OCI-M1 (cell line): Measurements from ENCODE around the gene STX1B.

Experiments
- DNase-seq: peaks from one replicate; lab custom pipeline; 2025; lab: John Stamatoyannopoulos, UW

STX1B gene

GRCh38 chr16:30979170-30980022 lies 31.0 kb downstream of the STX1B start:
- DNase-seq, result no peak

DNA sequence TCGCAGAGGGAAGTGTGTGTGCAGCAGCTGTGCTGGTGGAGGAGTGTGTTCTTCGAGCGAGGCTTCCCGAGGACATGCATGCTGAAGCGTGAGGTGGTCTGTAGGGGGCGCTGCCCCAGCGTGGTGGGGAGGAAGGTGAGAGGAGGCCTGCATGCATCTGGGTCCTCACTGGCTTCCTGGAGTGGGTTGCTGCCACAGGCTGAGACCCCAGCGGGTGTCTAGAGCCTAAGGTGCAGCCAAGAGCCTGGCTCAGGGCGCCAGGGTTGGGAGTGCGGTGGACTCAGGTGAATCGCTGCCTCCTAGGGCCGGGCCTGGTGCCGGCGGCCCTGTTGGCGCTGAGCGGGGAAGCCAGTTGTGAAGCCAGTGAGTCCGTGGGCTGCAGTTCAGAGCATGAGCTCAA lies 32.9 kb downstream of the STX1B start:
- DNase-seq, result peak; percentile 26

- no peak for DNase-seq
Measured at GRCh38 chr16:30976486-30976885, 34.0 kb downstream of the STX1B start.

GRCh38 chr16:30974348-30974747 lies 36.1 kb downstream of the STX1B start:
- DNase-seq, result no peak

DNA sequence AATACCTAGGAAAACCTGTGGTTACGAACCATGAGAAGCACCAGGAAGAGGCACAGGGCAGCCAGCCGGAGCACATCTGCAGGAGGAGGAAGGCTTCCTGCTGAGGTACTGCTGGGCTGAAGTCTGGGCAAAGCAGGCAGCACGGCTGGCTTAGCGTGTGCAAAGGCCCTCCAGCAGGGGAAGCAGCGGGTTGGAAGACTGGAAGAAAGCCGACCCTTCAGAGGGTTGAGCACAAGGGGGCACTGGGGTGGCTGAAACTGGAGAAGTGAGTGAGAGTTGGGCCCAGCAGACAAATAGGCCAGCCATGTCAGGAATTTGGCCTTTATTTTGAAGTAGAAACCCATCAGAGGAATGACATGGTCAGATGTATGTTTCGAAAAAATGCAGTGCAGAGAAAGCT lies 37.6 kb downstream of the STX1B start:
- no peak for DNase-seq

DNA sequence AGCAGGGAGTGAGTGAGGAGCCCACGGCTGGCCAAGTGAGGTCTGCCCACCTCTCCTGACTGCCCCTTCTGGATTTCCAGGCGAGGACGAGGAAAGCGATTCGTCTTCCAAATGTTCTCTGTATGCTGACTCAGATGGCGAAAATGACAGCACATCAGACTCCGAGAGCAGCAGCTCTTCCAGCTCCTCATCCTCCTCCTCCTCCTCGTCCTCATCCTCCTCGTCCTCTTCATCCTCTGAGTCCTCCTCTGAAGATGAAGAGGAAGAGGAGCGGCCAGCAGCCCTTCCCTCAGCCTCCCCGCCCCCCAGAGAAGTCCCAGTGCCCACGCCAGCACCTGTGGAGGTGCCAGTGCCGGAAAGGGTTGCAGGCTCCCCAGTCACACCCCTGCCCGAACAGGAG lies 39.1 kb downstream of the STX1B start:
- DNase-seq, result no peak

GRCh38 chr16:30969246-30969842 lies 41.1 kb downstream of the STX1B start:
- DNase-seq, result no peak

GRCh38 chr16:30967795-30968194 lies 42.6 kb downstream of the STX1B start:
- DNase-seq, result no peak

DNA sequence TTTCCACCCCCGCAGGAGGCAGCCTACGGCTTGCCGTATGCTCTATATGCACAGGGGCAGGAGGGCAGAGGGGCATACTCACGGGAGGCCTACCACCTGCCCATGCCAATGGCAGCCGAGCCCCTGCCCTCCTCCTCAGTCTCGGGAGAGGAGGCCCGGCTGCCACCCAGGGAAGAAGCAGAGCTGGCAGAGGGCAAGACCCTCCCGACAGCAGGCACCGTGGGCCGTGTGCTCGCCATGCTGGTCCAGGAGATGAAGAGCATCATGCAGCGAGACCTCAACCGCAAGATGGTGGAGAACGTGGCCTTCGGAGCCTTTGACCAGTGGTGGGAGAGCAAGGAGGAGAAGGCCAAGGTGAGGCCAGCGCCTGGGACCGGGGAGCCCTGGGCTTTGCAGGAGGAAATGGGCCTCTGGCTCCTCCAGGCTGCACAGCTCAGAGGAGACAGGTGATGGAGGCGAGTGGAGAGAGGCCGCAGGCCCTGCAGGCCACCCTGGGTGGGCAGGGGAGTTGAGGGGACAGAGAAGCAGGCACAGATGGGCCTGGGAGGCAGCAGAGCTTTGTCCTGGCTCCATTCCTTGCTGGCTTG lies 44.3 kb downstream of the STX1B start:
- no peak for DNase-seq

DNA sequence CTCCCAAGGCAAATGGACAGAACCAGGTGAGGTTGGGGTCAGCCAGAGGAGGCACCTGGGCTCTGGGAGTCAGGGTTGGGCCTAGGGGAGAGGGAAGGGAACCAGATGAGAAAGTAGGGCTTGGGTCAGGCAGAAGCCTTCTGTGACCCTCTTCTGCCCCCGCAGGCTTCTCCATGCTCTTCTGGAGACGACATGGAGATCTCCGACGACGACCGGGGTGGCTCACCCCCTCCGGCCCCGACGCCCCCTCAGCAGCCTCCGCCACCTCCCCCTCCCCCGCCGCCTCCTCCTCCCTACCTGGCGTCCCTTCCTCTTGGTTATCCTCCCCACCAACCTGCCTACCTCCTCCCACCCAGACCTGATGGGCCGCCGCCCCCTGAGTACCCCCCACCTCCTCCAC lies 45.0 kb downstream of the STX1B start:
- DNase-seq, result no peak

GRCh38 chr16:30964574-30965226 lies 45.7 kb downstream of the STX1B start:
- no peak for DNase-seq

DNA sequence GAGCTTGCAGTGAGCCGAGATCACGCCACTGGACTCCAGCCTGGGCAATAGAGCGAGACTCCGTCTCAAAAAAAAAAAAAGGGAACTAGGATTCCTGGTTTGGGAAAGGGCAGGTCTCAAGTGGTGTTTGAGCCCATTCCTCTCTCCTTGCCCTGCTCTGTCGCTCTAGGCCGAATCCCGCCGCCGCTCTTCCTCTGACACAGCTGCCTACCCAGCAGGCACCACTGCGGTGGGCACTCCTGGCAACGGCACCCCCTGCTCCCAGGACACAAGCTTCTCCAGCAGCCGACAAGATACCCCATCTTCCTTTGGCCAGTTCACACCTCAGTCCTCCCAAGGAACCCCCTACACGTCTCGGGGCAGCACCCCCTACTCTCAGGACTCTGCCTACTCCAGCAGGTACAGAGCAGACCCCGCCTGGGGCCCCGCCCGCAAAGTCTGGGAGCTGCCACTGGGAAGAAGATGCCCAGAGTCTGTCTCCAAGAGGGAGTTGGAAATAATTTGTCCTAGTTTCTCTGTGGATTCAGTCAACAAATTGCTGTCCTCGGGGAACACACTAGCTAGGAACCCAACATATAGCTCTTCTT lies 46.4 kb downstream of the STX1B start:
- DNase-seq, result no peak

DNA sequence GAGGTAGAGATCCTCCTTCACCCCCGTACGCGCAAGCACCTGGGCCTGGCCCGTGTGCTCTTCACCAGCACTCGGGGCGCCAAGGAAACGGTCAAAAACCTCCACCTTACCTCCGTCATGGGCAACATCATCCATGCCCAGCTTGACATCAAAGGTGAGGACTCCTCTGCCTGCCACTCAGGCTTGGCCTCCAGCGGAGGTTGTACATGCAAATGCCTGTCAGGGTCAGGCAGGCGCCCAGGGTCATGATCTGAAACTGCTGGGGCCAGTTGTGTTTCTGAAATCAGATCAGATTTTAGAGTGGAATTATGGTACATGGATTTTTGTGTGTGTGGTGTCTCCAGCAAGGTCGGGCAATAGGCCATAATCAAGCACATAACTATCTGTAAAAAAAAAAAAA lies 49.1 kb downstream of the STX1B start:
- DNase-seq, result no peak

DNA sequence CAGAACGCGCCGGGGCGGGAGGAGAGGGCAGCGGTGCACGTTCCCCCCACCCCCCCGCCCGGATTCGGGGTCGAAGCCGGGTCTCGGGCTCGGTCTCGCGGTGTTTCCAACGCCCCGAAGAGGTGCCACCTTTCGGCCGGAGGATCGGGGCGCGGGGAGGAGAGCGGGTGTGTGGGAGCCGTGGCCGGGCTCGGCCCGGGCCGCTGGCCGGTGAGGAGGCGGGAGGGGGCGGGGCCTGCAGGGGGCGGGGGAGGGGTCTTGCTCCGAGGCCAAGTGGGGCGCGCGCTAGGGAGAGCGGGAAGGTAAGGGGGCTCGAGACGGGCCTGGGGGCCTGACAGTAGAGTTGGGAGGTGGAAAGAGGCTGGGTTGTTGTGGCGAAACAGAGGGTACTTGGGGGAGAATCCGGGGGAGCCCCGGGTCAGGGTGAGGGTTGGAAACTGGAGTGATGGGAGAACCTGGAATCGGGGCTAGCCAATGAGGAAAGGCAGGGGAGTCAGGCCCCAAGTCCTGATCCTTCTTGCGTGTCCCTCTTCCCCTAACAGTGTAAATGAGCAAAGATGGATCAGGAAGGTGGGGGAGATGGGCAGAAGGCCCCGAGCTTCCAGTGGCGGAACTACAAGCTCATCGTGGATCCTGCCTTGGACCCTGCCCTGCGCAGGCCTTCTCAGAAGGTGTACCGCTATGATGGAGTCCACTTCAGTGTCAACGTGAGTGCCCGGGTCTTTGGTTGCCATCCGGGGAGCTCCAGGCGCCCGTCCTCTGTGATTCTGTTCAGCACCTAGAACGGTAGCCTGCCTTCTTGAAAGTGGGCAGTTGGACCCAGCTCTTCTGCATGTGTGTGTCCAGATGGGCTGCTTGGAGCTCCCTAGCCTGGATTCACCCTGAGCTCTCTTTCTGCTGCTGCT lies 52.0 kb downstream of the STX1B start:
- peak; percentile 73 for DNase-seq

GRCh38 chr16:30957456-30958174 lies 52.8 kb downstream of the STX1B start, which contains the start of gene SETD1A:
TSS of gene SETD1A (plus strand) at chr16:30957754. CDS start at chr16:30958732, 978 bp downstream.
- peak; percentile 97 for DNase-seq

GRCh38 chr16:30956601-30957455 lies 53.6 kb downstream of the STX1B start:
- peak; percentile 91 for DNase-seq

DNA sequence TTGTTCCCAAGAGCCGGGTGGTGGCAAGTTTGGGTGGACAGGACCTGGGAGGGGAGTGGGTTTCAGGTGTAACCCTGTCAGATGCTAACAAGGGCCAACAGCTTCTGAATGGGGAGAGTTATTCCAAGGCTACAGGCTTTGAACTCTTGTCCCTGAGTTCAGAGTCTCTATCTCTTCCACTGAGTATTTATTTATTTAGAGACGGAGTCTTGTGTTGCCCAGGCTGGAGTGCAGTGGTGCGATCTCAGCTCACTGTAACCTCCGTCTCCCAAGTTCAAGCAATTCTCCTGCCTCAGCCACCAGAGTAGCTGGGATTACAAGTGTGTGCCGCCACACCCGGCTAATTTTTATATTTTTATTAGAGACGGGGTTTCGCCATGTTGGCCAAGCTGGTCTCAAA lies 55.4 kb downstream of the STX1B start:
- DNase-seq, result no peak

DNA sequence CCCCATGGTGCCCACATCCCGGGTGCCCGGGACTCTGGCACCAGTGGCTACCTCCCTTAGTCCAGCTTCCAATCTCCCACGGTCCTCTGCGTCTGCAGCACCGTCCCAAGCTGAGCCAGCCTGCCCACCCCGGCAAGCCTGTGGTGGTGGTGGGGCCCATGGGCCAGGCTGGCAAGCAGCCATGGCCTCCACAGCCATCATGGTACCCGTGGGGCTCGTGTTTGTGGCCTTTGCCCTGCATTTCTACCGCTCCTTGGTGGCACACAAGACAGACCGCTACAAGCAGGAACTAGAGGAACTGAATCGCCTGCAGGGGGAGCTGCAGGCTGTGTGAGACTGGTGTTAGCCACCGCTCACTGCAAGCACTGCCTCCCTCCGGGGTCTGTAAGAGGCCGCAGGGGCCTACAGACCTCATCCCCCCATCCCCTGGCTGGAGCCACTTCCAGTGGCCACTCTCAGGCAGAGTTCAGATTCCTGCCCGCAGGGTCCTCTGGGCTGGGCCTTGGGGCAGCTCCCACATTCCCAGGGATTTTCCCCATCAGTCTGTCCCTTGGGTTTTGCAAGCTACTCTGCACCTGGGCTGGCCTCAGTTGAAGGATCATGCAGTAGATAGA lies 56.8 kb downstream of the STX1B start:
- DNase-seq, result peak; percentile 94

- no peak for DNase-seq
Measured at GRCh38 chr16:30953111-30953510, 57.3 kb downstream of the STX1B start.
